Thoracic aorta (tissue), 2 donors: Measurements from ENCODE around the gene TPRX1. TPM values are rescaled to one million over a fixed set of nuclear protein-coding genes. Genes with fewer than 3 reads are reported as not detected.

Source experiments
- ATAC-seq: fragments of 150-250 bp; one replicate; pipeline ENCODE4 v1.8.0; 2017; ENCODE audit warnings: low read depth; ENCODE audit not compliant: insufficient number of reproducible peaks, low FRiP score
- DNase-seq: peaks from one replicate; pipeline ENCODE4 v3.0.0-alpha.2; 2020; ENCODE audit warnings: low spot score
- H3K27ac ChIP-seq, 2 donors: fragments of 200-600 bp; sonication (generic); 1 replicate in 1 of 2; 2 replicates in 1 of 2; pipeline ENCODE4 v1.5.1; 2016; ENCODE audit warnings: mild to moderate bottlenecking in 2 of 2, moderate library complexity in 2 of 2
- H3K27me3 ChIP-seq: fragments of 200-600 bp; sonication (generic); replicated peaks from 2 replicates; pipeline ENCODE4 v1.6.0; 2016; ENCODE audit warnings: mild to moderate bottlenecking; ENCODE audit not compliant: insufficient read depth
- H3K36me3 ChIP-seq: fragments of 200-600 bp; sonication (generic); one replicate; pipeline ENCODE4 v1.5.1; 2016
- H3K4me1 ChIP-seq, 2 donors: fragments of 200-600 bp; sonication (generic); 1 replicate in 1 of 2; 2 replicates in 1 of 2; pipeline versions ENCODE4 v1.5.1 to v1.6.0; 2016; ENCODE audit warnings: low read depth in 2 of 2, mild to moderate bottlenecking in 1 of 2; ENCODE audit not compliant: control insufficient read depth in 1 of 2
- H3K4me3 ChIP-seq: fragments of 200-600 bp; sonication (generic); 2 replicates; pipeline ENCODE4 v1.5.1; 2016; ENCODE audit warnings: mild to moderate bottlenecking
- H3K9me3 ChIP-seq: fragments of 200-600 bp; sonication (generic); 2 replicates; pipeline ENCODE4 v1.5.1; 2016
- total RNA-seq, 2 donors: library from RNA; depleted of rRNA; stranded (reverse); fragments of >200 nt; gene quantifications; one replicate each; pipeline versions ENCODE4 v1.1.0 to v1.2.3, GENCODE V29; 2016
- TF ChIP-seq, protein P1 (sequence below): fragments of 200-600 bp; sonication (generic); IDR thresholded peaks from one replicate; pipeline ENCODE4 v1.5.1; 2019; ENCODE audit warnings: antibody characterized with exemption

The TPRX1 gene
- total RNA-seq, 2 donors from 2014 or later, result not detected

DNA sequence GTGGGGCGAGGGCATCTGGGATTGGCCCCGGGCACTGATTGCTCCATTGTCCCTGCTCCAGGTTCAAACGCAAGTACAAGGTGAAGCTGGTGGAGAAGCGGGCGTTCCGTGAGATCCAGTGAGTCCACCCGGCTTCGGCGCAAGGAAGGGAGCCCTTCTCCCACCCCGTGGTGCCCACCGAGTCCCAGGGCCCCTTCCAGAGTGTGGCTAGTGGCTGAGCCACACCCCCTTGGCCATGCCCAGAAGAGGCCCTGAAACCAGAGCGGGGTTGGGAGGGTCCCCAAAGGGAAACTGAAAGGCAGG lies 47.8 kb downstream of the TPRX1 start:
- DNase-seq, result no peak
- TF ChIP-seq, protein P1, sequence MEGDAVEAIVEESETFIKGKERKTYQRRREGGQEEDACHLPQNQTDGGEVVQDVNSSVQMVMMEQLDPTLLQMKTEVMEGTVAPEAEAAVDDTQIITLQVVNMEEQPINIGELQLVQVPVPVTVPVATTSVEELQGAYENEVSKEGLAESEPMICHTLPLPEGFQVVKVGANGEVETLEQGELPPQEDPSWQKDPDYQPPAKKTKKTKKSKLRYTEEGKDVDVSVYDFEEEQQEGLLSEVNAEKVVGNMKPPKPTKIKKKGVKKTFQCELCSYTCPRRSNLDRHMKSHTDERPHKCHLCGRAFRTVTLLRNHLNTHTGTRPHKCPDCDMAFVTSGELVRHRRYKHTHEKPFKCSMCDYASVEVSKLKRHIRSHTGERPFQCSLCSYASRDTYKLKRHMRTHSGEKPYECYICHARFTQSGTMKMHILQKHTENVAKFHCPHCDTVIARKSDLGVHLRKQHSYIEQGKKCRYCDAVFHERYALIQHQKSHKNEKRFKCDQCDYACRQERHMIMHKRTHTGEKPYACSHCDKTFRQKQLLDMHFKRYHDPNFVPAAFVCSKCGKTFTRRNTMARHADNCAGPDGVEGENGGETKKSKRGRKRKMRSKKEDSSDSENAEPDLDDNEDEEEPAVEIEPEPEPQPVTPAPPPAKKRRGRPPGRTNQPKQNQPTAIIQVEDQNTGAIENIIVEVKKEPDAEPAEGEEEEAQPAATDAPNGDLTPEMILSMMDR, result no peak
- Histone ChIP-seq H3K4me1 (no peaks in the 10 kb centered on the region), H3K4me3 (no peak overlapping the region), H3K27me3 (no peaks in the 10 kb centered on the region), H3K9me3 (no peaks in the 10 kb centered on the region), H3K36me3 (peaks cover 68% of the 10 kb centered on the region), H3K27ac (no peak overlapping the region)
- no peak for ATAC-seq

- H3K4me1 ChIP-seq, result no peaks in the 10 kb centered on the region
- DNase-seq, result no peak
- TF ChIP-seq, protein P1, result no peak
- no peaks in the 10 kb centered on the region for H3K27me3 ChIP-seq
- H3K4me3 ChIP-seq, result no peak overlapping the region
- no peaks in the 10 kb centered on the region for H3K9me3 ChIP-seq
- ATAC-seq, result no peak
- H3K36me3 ChIP-seq, result peaks cover 74% of the 10 kb centered on the region
- no peak overlapping the region for H3K27ac ChIP-seq
Measured at GRCh38 chr19:47755762-47756626, 48.4 kb downstream of the TPRX1 start.

DNA sequence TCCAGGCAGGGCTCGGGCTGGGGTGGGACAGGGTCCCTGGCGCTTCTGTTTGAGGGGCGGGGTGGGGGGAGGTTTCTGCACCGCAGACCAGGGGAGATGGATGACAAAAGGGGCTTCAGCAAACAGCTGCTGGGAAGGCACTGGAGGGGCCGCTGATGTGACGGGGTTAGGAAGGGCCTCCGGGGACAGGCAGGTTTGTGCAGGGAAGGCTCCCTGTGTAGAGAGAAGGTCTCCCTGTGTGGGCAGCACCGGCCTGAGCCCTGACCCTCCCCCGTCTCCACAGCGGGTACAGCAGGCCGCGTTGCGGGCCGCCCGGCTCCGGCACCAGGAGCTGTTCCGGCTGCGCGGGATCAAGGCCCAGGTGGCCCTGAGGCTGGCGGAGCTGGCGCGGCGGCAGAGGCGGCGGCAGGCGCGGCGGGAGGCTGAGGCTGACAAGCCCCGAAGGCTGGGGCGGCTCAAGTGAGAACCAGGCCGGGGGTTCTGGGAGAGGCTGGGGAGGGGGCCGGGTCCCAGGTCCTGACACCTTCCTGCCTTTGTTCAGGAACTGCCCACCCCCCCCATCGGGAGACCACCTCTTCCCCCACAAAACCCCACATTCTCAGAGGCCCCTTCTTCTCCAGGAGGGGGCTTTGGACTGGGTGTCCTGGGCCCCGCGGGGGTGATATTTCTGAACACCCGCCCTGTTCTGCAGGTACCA lies 49.1 kb downstream of the TPRX1 start:
- no peaks in the 10 kb centered on the region for H3K27me3 ChIP-seq
- no peak for ATAC-seq
- H3K4me1 ChIP-seq, result no peaks in the 10 kb centered on the region
- peaks cover 82% of the 10 kb centered on the region for H3K36me3 ChIP-seq
- H3K9me3 ChIP-seq, result no peaks in the 10 kb centered on the region
- H3K4me3 ChIP-seq, result no peak overlapping the region
- TF ChIP-seq, protein P1, result no peak
- no peak overlapping the region for H3K27ac ChIP-seq
- no peak for DNase-seq

DNA sequence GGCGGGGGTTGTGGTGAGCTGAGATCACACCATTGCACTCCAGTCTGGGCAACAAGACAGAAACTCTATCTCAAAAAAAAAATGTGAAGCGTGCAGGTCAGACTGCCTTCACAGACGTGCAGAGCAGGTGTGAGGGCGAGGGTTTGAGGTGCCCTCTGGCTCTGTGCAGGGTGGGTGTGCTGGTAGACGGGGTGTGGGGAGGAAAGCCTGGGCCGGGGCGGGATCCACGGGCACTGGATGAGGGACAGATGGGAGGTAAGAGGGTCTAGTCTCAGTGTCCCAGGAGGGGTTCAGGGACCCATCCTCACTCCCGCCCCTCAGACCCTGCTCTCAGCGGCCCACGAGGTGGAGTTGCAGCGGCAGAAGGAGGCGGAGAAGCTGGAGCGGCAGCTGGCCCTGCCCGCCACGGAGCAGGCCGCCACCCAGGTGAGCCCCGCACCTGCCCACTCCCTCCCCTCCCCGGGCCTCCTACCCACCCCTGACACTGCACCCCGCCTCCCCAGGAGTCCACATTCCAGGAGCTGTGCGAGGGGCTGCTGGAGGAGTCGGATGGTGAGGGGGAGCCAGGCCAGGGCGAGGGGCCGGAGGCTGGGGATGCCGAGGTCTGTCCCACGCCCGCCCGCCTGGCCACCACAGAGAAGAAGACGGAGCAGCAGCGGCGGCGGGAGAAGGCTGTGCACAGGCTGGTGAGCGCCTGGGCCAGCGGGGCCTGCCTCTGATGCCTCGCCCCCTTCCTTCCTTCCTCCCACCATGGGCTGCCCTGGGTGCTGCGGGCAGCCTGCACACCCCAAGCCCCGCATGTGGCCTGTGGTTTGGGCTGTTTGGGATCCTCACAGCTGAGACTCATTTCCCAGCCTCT lies 49.9 kb downstream of the TPRX1 start:
- Histone ChIP-seq H3K4me1 (no peaks in the 10 kb centered on the region), H3K9me3 (no peaks in the 10 kb centered on the region), H3K36me3 (peaks cover 89% of the 10 kb centered on the region), H3K4me3 (no peak overlapping the region), H3K27ac (no peak overlapping the region), H3K27me3 (no peaks in the 10 kb centered on the region)
- ATAC-seq (no peak), DNase-seq (no peak)
- TF ChIP-seq, protein P1, result no peak
